Panc1 (cell line): ENCODE results near the gene FAAP100. TPM values are rescaled to one million over a fixed set of nuclear protein-coding genes. Genes with fewer than 3 reads are reported as not detected.

Source experiments
- ATAC-seq: fragments of 200-7000 bp; cut with Tn5 transposase; 2 replicates; pipeline ENCODE4 v1.9.1; 2020; ENCODE audit warnings: mild to moderate bottlenecking, moderate library complexity
- BruUV-seq: library from RNA; stranded (reverse); fragments of 400-500 nt; replicated peaks from 2 replicates; lab custom pipeline; 2021; lab: Mats Ljungman, UMichigan
- CTCF ChIA-PET: fragments of 300-600 bp; sonication (Branson Sonifier 250); formaldehyde crosslinking; loops from one replicate; lab custom pipeline; 2022; ENCODE audit warnings: antibody characterized with exemption; lab: Charles Lee
- POLR2A ChIA-PET: fragments of 300-600 bp; sonication (Branson Sonifier 250); formaldehyde crosslinking; loops from one replicate; lab custom pipeline; 2022; ENCODE audit warnings: antibody characterized with exemption; lab: Charles Lee
- DNase-seq: peaks from one replicate; pipeline ENCODE4 v3.0.0-alpha.2; 2010; ENCODE audit warnings: low read depth, low spot score
- H3K27ac ChIP-seq: 2 replicates; pipeline ENCODE4 v1.5.1; 2011; ENCODE audit warnings: mild to moderate bottlenecking, low read length, inconsistent platforms
- H3K27me3 ChIP-seq: fragments of 200-500 bp; sonication (Bioruptor generic); 2 replicates; pipeline ENCODE4 v1.6.0; 2014; ENCODE audit warnings: low read length, inconsistent platforms; ENCODE audit not compliant: control insufficient read depth, insufficient read depth
- H3K36me3 ChIP-seq: fragments of 200-500 bp; sonication (Bioruptor generic); 2 replicates; pipeline ENCODE4 v1.5.1; 2014; ENCODE audit warnings: inconsistent platforms, mild to moderate bottlenecking, low read length, moderate library complexity; ENCODE audit not compliant: control insufficient read depth, insufficient read depth
- H3K4me1 ChIP-seq: 2 replicates; pipeline ENCODE4 v1.5.1; 2011; ENCODE audit warnings: inconsistent platforms, mild to moderate bottlenecking, low read length, moderate library complexity; ENCODE audit not compliant: control insufficient read depth, insufficient read depth
- H3K4me3 ChIP-seq, 2 experiments: 2 replicates each; pipeline ENCODE4 v1.5.1; 2011 to 2012; ENCODE audit warnings: low read depth in 2 of 2, low read length in 2 of 2, mild to moderate bottlenecking in 2 of 2, inconsistent platforms in 1 of 2, moderate library complexity in 1 of 2
- H3K9me3 ChIP-seq: fragments of 200-500 bp; sonication (Bioruptor generic); 2 replicates; pipeline ENCODE4 v1.5.1; 2014; ENCODE audit warnings: low read depth, mild to moderate bottlenecking, inconsistent platforms, low read length, moderate library complexity; ENCODE audit not compliant: control insufficient read depth, insufficient read depth
- POLR2AphosphoS5 ChIP-seq: IDR thresholded peaks from 2 replicates; pipeline ENCODE4 v1.6.1; 2012; ENCODE audit warnings: mild to moderate bottlenecking, low read depth, low read length, moderate library complexity
- SIN3A ChIP-seq: IDR thresholded peaks from 2 replicates; pipeline ENCODE4 v1.6.1; 2012; ENCODE audit warnings: low read depth, mild to moderate bottlenecking, low read length, moderate library complexity, borderline replicate concordance; ENCODE audit not compliant: insufficient read depth
- TCF7L2 ChIP-seq: IDR thresholded peaks from 2 replicates; pipeline ENCODE4 v1.6.1; 2011; ENCODE audit warnings: mild to moderate bottlenecking, low read depth, low read length, inconsistent platforms
- in situ Hi-C: cut with HindIII; loops from 2 replicates; pipeline ENCODE4 v1.10.0; 2016; ENCODE audit warnings: low sequenced_read_pairs, low pct_unique_long_range_greater_than_20kb
- intact Hi-C: fragments of 100-400 bp; cut with micrococcal nuclease; formaldehyde crosslinking; loops from one replicate; pipeline ENCODE4 v1.10.0; 2022; ENCODE audit not compliant: unreplicated experiment
- total RNA-seq: library from RNA; stranded (reverse); gene quantifications from one replicate; pipeline ENCODE4 v1.2.1, GENCODE V29; 2021; ENCODE audit not compliant: unreplicated experiment
- TF ChIP-seq, protein P1 (sequence below): fragments of 450-650 bp; IDR thresholded peaks from 2 replicates; pipeline ENCODE4 v1.5.1; 2017; ENCODE audit warnings: mild to moderate bottlenecking
- TF ChIP-seq, protein P2 (sequence below), 2 experiments: IDR thresholded peaks; 2 replicates each; pipeline ENCODE4 v1.6.1; 2011 to 2012; ENCODE audit warnings: low read depth in 2 of 2, control low read depth in 1 of 2, low read length in 1 of 2, mild to moderate bottlenecking in 1 of 2, moderate library complexity in 1 of 2; ENCODE audit not compliant: insufficient read depth in 1 of 2

FAAP100 gene
- total RNA-seq, 1 experiment from 2014 or later = 265 TPM

DNA sequence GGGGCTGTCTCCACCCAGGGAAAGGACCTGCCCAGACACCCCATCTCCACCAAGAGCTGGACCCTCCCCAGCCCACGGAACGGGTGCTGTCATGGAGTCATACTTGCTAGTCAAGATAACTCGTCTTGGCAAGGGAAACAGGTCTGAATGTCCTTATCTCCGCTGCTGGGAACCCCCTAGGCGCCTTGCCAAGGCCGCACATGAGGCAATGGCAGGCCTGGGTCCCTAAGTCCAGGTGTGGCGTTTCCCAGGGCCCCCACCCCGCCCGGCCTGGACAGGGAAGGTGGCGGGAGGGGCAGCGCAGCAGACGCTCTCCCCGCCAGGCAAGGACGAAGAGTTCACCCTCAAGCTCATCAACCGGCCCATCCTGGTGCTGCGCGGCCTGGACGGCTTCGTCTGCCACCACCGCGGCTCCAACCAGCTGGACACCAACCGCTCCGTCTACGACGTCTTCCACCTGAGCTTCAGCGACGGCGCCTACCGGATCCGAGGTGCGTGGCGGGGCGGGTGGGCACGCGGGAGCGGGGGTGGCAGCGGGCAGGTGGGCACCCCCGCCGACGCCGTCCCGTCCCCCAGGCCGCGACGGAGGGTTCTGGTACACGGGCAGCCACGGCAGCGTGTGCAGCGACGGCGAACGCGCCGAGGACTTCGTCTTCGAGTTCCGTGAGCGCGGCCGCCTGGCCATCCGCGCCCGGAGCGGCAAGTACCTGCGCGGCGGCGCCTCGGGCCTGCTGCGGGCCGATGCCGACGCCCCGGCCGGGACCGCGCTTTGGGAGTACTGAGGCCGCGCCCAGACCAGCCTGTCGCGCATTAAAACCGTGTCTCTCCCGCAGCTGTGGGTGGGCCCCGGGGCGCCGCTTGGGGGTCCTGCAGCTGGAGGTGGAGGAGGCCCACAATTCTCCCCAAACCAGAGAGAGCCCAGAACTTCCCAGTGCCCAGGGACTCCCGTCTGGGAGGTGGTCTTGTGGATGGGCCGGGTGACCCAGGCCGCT is 15.6 kb downstream of the FAAP100 start:
- DNase-seq (no peak), ATAC-seq (peak; percentile 10)
- intact Hi-C loops = no loop called here
- POLR2A ChIA-PET = no interaction called here
- Histone ChIP-seq H3K27ac (peak overlapping the region; percentile 71), H3K27me3 (no peaks in the 10 kb centered on the region), H3K4me1 (peaks cover 45% of the 10 kb centered on the region), H3K36me3 (no peaks in the 10 kb centered on the region; the same call in 1 of the 2 replicates), H3K4me3 (no peak overlapping the region), H3K9me3 (no peaks in the 10 kb centered on the region)
- TF ChIP-seq POLR2AphosphoS5 (peak; percentile 94), SIN3A (peak; percentile 60; the same call in 1 of the 2 replicates), TCF7L2 (0 out of 2 replicates have a peak, but pooled peaks have one; percentile 16)
- TF ChIP-seq, protein P1, sequence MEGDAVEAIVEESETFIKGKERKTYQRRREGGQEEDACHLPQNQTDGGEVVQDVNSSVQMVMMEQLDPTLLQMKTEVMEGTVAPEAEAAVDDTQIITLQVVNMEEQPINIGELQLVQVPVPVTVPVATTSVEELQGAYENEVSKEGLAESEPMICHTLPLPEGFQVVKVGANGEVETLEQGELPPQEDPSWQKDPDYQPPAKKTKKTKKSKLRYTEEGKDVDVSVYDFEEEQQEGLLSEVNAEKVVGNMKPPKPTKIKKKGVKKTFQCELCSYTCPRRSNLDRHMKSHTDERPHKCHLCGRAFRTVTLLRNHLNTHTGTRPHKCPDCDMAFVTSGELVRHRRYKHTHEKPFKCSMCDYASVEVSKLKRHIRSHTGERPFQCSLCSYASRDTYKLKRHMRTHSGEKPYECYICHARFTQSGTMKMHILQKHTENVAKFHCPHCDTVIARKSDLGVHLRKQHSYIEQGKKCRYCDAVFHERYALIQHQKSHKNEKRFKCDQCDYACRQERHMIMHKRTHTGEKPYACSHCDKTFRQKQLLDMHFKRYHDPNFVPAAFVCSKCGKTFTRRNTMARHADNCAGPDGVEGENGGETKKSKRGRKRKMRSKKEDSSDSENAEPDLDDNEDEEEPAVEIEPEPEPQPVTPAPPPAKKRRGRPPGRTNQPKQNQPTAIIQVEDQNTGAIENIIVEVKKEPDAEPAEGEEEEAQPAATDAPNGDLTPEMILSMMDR = no peak
- TF ChIP-seq, protein P2, sequence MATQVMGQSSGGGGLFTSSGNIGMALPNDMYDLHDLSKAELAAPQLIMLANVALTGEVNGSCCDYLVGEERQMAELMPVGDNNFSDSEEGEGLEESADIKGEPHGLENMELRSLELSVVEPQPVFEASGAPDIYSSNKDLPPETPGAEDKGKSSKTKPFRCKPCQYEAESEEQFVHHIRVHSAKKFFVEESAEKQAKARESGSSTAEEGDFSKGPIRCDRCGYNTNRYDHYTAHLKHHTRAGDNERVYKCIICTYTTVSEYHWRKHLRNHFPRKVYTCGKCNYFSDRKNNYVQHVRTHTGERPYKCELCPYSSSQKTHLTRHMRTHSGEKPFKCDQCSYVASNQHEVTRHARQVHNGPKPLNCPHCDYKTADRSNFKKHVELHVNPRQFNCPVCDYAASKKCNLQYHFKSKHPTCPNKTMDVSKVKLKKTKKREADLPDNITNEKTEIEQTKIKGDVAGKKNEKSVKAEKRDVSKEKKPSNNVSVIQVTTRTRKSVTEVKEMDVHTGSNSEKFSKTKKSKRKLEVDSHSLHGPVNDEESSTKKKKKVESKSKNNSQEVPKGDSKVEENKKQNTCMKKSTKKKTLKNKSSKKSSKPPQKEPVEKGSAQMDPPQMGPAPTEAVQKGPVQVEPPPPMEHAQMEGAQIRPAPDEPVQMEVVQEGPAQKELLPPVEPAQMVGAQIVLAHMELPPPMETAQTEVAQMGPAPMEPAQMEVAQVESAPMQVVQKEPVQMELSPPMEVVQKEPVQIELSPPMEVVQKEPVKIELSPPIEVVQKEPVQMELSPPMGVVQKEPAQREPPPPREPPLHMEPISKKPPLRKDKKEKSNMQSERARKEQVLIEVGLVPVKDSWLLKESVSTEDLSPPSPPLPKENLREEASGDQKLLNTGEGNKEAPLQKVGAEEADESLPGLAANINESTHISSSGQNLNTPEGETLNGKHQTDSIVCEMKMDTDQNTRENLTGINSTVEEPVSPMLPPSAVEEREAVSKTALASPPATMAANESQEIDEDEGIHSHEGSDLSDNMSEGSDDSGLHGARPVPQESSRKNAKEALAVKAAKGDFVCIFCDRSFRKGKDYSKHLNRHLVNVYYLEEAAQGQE (IDR thresholded peaks at IDR 0.05; ENCODE audit: insufficient read depth in 1 of 2, low read depth in 2 of 2, low read length in 1 of 2) = 0 out of 4 replicates have a peak, but pooled peaks of 1 of the 2 experiments have one; percentile 5
- CTCF ChIA-PET = interaction anchor here (0.6 kb wide), 1 partner anchor 142 kb away, joined by 6 read pairs; no protein-coding TSS in a partner anchor
- in situ Hi-C loops = no loop called here
- BruUV-seq = no TSS peak

DNA sequence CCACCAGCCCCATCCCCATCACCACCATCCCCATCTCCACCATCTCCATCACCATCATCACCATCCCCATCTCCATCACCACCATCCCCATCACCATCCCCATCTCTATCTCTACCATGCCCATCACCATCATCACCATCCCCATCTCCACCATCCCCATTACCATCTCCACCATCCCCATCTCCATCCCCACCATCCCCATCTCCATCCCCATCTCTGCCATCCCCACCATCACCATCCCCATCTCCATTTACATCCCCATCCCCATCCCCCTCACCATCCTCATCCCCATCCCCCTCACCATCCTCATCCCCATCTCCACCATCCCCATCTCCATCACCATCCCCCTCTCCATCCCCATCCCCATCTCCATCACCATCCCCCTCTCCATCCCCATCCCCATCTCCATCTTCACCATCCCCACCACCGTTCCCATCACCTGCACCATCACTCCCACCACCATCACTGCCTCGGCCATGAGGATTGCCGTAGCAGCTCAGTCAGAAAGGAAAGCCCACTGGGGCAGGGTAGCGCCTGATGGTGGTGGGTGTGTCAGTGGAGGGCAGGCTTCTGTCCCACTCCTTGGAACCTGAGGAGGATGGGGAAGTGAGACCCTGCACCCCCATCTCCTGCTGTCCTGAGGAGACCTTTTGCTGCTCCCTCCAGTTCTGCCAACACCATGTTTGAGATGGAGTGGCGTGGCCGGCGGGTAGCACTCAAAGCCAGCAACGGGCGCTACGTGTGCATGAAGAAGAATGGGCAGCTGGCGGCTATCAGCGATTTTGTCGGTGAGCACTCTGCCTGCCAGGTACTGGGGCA is 16.5 kb downstream of the FAAP100 start:
- H3K27me3 ChIP-seq = no peaks in the 10 kb centered on the region
- DNase-seq = no peak
- ChIA-PET POLR2A (no interaction called here), CTCF (no interaction called here)
- in situ Hi-C loops = no loop called here
- H3K36me3 ChIP-seq = no peaks in the 10 kb centered on the region
- peak; percentile 1 for ATAC-seq
- H3K9me3 ChIP-seq = no peaks in the 10 kb centered on the region
- peaks cover 42% of the 10 kb centered on the region for H3K4me1 ChIP-seq
- no peak for TF ChIP-seq POLR2AphosphoS5
- TF ChIP-seq, protein P2 (IDR thresholded peaks at IDR 0.05; ENCODE audit: insufficient read depth in 1 of 2, low read depth in 2 of 2, low read length in 1 of 2) = 0 out of 4 replicates have a peak, but pooled peaks of 1 of the 2 experiments have one; percentile 19
- H3K27ac ChIP-seq = peak overlapping the region; percentile 71
- intact Hi-C loops = no loop called here
- BruUV-seq = no TSS peak
- H3K4me3 ChIP-seq = no peak overlapping the region
